Mesodermal cell (in vitro differentiated cells): ENCODE data around the gene SULF2.

Source experiments
- H3K27ac ChIP-seq: 2 replicates; pipeline ENCODE4 v1.7.0; 2013; ENCODE audit warnings: mild to moderate bottlenecking, low read depth, low read length, moderate library complexity; ENCODE audit not compliant: severe bottlenecking
- H3K36me3 ChIP-seq: 2 replicates; pipeline ENCODE4 v1.7.1; 2013; ENCODE audit warnings: mild to moderate bottlenecking, low read length, moderate library complexity; ENCODE audit not compliant: control insufficient read depth, insufficient read depth
- H3K4me1 ChIP-seq: one replicate; pipeline ENCODE4 v1.7.1; 2013; ENCODE audit warnings: mild to moderate bottlenecking, low read length; ENCODE audit not compliant: insufficient read depth, control insufficient read depth, poor library complexity, severe bottlenecking
- H3K4me3 ChIP-seq: 2 replicates; pipeline ENCODE4 v1.7.0; 2013; ENCODE audit warnings: low read length, control low read depth, mild to moderate bottlenecking; ENCODE audit not compliant: insufficient read depth, poor library complexity, severe bottlenecking; ENCODE audit errors: extremely low read depth
- H3K9me3 ChIP-seq: 2 replicates; pipeline ENCODE4 v1.7.1; 2013; ENCODE audit warnings: mild to moderate bottlenecking, low read length, moderate library complexity; ENCODE audit not compliant: control insufficient read depth
- WGBS, 2 experiments: methylation state at CpG; one replicate each; pipeline ENCODE4 v1.1.5; 2013; ENCODE audit warnings: missing lambda C conversion rate in 2 of 2; ENCODE audit not compliant: insufficient coverage in 2 of 2; 5-methylcytosine and 5-hydroxymethylcytosine counted together

The SULF2 gene

DNA sequence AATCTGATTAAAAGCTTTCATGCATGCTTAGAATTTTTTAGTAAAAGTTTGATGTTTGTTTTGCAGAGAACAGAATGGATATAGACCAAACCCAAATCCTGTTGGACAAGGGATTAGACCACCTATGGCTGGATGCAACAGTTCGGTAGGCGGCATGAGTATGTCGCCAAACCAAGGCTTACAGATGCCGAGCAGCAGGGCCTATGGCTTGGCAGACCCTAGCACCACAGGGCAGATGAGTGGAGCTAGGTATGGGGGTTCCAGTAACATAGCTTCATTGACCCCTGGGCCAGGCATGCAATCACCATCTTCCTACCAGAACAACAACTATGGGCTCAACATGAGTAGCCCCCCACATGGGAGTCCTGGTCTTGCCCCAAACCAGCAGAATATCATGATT is 150.0 kb downstream of the SULF2 start:
- peaks cover 43% of the 10 kb centered on the region for H3K36me3 ChIP-seq

DNA sequence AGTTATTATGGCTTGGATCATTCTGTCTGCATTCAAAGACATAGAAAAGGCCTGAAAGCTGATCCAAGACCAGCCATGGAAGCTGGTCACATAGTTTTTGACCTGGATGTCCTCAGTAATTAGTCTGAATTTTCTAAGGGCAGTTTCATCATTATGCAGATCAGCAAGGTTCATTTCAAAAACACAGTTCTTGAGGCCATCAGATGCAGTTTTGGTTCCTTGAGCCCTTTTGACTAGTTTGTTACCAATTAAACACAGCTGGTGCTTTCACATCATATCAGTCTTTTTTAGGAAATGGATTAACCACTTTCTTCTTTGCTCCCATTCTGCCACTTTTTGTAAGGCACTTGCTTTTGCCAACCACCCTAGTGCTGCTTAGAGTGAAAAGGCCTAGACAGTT is 154.2 kb downstream of the SULF2 start:
- no peaks in the 10 kb centered on the region for H3K9me3 ChIP-seq
- no peak overlapping the region for H3K27ac ChIP-seq
- H3K4me1 ChIP-seq = no peaks in the 10 kb centered on the region
- H3K36me3 ChIP-seq = peaks cover 37% of the 10 kb centered on the region
- H3K4me3 ChIP-seq = no peak overlapping the region

More for the DNA sequence above, 150.0 kb downstream of the SULF2 start:
- WGBS, 2 experiments = 98 to 100% methylated on average over 1 to 4 of the region's 4 CpGs
- Histone ChIP-seq H3K27ac (no peak overlapping the region), H3K4me3 (no peak overlapping the region), H3K4me1 (no peaks in the 10 kb centered on the region), H3K9me3 (no peaks in the 10 kb centered on the region)

DNA sequence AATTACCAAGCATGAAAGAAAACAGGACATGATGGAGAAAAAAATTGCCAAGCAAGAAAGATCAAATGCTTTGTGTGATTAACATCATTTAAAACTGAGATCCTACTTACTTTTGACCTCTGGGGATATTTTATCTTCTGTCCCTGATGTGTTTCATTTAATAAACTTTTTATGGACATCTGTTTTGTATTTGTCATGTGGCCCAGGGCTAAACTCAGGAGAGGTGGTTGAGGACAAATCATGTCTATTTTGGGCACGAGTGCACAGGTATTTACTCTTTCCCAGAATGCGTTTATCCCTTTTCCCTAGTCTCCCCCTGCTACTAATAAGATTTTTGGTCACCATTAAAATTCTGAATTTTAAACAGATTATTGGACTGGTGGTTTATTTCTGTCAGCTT is 155.4 kb downstream of the SULF2 start:
- Histone ChIP-seq H3K27ac (no peak overlapping the region), H3K4me3 (no peak overlapping the region), H3K4me1 (no peaks in the 10 kb centered on the region), H3K9me3 (no peaks in the 10 kb centered on the region), H3K36me3 (peaks cover 33% of the 10 kb centered on the region)
- no CpG with 5 or more reads among the region's 2 CpGs for WGBS, 2 experiments

DNA sequence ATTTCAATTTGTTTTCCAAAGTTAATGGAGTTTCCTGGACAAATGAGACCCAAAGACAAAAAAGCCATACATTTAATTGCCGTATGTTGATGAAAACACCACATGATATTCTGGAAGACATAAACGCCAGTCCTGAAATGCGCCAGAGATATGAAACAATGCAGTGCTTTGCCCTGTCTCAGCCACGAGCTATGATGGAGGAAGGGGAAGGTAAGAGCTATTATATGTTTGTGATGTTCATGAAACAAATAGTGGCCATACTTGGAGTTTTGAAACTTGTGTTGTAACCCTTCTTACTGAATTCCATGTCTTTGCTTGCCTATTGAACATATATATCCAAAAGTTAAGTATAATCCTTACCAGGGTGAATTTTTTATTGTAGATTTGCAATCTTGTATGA is 157.7 kb downstream of the SULF2 start:
- Histone ChIP-seq H3K9me3 (no peaks in the 10 kb centered on the region), H3K27ac (no peak overlapping the region)
- WGBS, 2 experiments = 97 to 98% methylated on average over 4 of the region's 4 CpGs

DNA sequence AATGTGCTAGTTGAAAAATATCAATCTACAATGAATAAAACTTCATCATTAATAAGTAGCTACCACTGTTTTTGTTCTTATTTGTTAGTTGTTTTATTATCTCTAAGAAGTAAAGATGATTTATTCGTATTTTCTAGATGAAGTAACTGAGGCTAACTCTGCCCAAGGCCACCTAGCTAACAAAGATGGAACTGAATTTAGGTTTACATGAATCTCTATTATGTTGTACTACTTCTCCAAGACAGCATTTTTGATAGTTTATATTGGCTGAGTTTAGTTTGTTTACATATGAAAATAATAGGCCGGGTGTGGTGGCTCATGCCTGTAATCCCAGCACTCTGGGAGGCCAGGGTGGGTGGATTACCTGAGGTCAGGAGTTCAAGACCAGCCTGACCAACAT is 162.1 kb downstream of the SULF2 start:
- no peak overlapping the region for H3K27ac ChIP-seq
- H3K9me3 ChIP-seq = no peaks in the 10 kb centered on the region
- H3K36me3 ChIP-seq = peaks cover 45% of the 10 kb centered on the region
- no peaks in the 10 kb centered on the region for H3K4me1 ChIP-seq
- no peak overlapping the region for H3K4me3 ChIP-seq
- WGBS, 2 experiments = 89 to 100% methylated on average over 1 of the region's 2 CpGs

More for the DNA sequence above, 157.7 kb downstream of the SULF2 start:
- Histone ChIP-seq H3K4me3 (no peak overlapping the region), H3K4me1 (no peaks in the 10 kb centered on the region), H3K36me3 (peaks cover 49% of the 10 kb centered on the region)

DNA sequence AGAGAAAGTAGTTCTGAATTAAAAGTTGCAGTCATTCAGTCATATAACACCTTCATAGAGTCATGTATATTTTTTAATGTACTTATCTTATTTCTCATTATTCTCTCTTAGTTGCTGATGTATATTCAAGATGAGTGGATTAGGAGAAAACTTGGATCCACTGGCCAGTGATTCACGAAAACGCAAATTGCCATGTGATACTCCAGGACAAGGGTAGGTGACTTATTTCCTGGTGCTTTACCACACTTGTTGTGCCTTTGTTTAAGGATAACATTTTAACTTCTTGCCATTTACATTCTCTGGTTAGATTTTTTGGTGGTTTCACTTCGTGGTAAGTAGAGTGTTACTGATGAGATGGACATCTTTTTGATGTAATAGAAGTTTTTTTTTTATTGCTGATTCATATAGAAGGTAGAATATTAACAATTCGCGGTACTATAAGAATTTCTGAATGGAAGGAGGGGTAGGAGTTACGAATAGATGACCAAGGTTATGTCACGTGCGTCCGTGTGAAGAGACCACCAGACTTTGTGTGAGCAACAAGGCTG is 163.1 kb downstream of the SULF2 start:
- H3K4me3 ChIP-seq = no peak overlapping the region
- H3K36me3 ChIP-seq = peaks cover 39% of the 10 kb centered on the region
- no peak overlapping the region for H3K27ac ChIP-seq
- H3K9me3 ChIP-seq = no peaks in the 10 kb centered on the region
- WGBS, 2 experiments = 95 to 97% methylated on average over 8 to 9 of the region's 9 CpGs
- H3K4me1 ChIP-seq = no peaks in the 10 kb centered on the region

DNA sequence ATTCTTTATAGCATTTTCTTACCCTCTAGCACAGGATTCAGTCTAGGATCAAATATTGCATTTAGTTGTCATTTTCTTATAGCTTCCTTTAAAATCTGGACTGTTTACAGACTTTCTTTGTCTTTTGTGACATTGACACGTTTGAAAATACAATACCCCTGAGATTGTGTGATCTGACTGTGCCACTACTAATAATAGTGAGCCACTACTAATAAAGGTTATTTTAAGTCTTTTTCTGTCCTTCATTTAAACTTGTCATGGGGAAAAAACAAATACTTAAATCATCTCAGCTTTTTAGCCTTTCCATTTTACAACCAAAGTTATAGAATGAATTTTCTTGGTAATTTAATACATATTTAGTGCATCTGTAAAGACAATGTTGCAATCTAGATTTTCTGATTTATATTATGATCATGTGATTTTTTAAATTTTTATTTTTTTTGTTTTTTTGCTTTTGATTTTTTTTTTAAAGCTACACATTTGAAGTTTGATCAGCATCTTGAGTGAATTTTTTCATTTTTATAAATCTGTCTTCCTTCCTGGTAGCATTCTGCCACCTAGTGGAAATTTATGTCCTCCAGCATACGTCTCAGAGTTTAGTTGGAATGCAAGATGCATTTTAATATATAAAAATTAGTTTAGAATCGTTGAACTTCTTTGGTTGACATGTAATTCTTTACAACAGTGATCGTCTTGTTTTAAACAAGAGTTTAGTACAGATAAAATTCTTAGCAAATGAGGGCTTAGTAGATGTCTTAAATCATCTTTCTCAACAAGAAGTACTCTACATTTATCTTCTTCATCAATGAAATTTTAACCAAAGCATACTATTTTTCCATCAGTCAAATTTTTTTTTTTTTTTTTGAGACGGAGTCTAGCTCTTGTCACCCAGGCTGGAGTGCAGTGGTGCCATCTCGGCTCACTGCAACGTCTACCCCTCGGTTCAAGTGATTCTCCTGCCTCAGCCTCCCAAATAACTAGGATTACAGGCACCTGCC is 164.2 kb downstream of the SULF2 start:
- WGBS, 2 experiments = 69 to 78% methylated on average over 3 to 4 of the region's 8 CpGs
- H3K4me3 ChIP-seq = no peak overlapping the region
- H3K9me3 ChIP-seq = no peaks in the 10 kb centered on the region
- peaks cover 31% of the 10 kb centered on the region for H3K36me3 ChIP-seq
- no peak overlapping the region for H3K27ac ChIP-seq
- no peaks in the 10 kb centered on the region for H3K4me1 ChIP-seq

DNA sequence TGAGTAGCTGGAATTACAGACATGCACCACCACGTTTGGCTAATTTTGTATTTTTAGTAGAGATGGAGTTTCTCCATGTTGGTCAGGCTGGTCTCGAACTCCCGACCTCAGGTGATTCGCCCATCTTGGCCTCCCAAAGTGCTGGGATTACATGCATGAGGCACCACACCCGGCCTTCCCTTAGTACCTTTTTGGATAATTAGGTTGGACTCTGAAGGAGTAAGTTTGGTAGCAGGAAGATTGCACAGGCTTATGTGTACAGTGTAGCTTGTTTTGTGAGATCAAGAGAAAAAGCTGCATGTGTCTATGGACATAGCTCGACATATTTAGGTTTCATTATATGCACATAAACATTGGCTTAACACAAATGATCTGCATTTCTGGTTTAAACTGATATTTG is 166.8 kb downstream of the SULF2 start:
- peaks cover 12% of the 10 kb centered on the region for H3K36me3 ChIP-seq
- no peak overlapping the region for H3K4me3 ChIP-seq
- no peaks in the 10 kb centered on the region for H3K9me3 ChIP-seq
- H3K4me1 ChIP-seq = no peaks in the 10 kb centered on the region
- 80 to 92% methylated on average over 1 to 4 of the region's 6 CpGs for WGBS, 2 experiments
- H3K27ac ChIP-seq = no peak overlapping the region

DNA sequence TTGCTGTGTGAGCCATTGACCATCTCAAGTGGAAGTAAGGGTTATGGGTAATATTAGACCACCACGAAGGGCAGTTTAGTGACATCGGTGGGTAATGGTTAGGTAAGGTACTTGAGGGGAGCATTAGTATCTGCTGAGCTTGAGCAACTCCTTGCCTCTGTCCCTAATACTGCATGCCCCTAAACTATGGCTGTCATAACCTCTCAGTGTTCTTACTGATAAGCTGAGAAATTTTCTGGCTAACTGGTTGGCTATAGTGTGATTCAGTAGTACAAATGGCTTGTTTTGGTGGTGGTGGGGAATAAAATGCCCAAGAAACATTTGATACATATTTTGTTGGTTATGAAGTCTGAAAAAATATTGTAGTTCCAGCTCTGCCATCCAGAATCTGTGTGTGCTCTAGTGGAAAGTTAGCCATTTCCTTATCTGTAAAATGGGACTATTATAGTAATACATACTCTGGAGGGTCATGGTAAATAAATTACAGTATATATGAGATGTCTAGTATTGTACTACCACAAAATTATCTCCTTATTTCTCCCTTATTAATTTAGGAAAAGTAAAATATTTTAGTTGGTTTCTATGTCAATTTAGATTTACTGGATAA is 170.5 kb downstream of the SULF2 start:
- H3K4me1 ChIP-seq = peaks cover 9% of the 10 kb centered on the region
- H3K27ac ChIP-seq = no peak overlapping the region
- WGBS, 2 experiments = 100% methylated on average over 2 of the region's 2 CpGs; no CpG with 5 or more reads in 1 of the 2 experiments
- no peak overlapping the region for H3K4me3 ChIP-seq
- no peaks in the 10 kb centered on the region for H3K9me3 ChIP-seq
- no peaks in the 10 kb centered on the region for H3K36me3 ChIP-seq

DNA sequence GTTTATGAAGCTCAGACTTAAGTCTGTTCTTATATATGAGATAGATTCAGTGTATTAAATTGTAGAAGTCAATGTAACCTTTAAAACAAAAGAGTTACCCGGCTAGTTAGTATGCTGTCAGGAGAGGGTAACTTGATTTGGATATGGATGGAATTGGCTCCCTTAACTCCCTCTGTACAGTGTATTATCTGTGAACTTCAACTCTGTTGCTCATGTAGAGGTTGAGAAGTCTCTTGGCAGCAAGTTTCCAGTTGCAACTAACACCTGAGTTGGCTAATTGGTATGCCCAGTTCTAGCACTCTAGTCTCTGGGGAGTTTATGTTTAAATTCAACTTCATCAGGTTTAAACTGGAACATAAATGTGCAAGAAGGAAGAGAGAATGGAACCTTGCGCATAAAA is 172.6 kb downstream of the SULF2 start:
- H3K9me3 ChIP-seq = no peaks in the 10 kb centered on the region
- no peak overlapping the region for H3K4me3 ChIP-seq
- H3K4me1 ChIP-seq = peaks cover 11% of the 10 kb centered on the region
- WGBS, 2 experiments = 100% methylated on average over 1 of the region's 2 CpGs; no CpG with 5 or more reads in 1 of the 2 experiments
- H3K27ac ChIP-seq = no peak overlapping the region
- no peaks in the 10 kb centered on the region for H3K36me3 ChIP-seq
